GM12878 (cell line): ENCODE data around the gene TAF11. TPM values are rescaled to one million over a fixed set of nuclear protein-coding genes. Genes with fewer than 3 reads are reported as not detected.
A peak's percentile ranks its signal among the peaks of the same experiment; 100 is the strongest.

Experiments
- ATAC-seq: fragments of 200-7000 bp; cut with Tn5 transposase; 3 replicates; pipeline ENCODE4 v1.9.1; 2020; ENCODE audit warnings: mild to moderate bottlenecking, moderate library complexity
- Bru-seq: library from RNA; stranded (reverse); fragments of 400-500 nt; gene quantifications from one replicate; lab custom pipeline; 2021; lab: Mats Ljungman, UMichigan
- BruChase-seq, 2 experiments: library from RNA; stranded (reverse); fragments of 400-500 nt; gene quantifications; one replicate each; lab custom pipeline; 2021; lab: Mats Ljungman, UMichigan
- BruUV-seq: library from RNA; stranded (reverse); fragments of 400-500 nt; replicated peaks from 2 replicates; lab custom pipeline; 2021; lab: Mats Ljungman, UMichigan
- CTCF ChIA-PET: fragments of 300-600 bp; sonication (Branson Sonifier 250); formaldehyde crosslinking; extraction: SDS; loops from one replicate; lab custom pipeline; 2021; ENCODE audit warnings: inconsistent platforms; lab: Yijun Ruan, JAX
- POLR2A ChIA-PET: fragments of 350-600 bp; formaldehyde crosslinking; extraction: SDS; loops from one replicate; lab custom pipeline; 2021; ENCODE audit warnings: inconsistent platforms; lab: Charles Lee
- RAD21 ChIA-PET: fragments of 300-600 bp; sonication (Branson Sonifier 250); formaldehyde crosslinking; loops from one replicate; lab custom pipeline; 2023; ENCODE audit warnings: antibody characterized with exemption; ENCODE audit not compliant: unreplicated experiment; lab: Charles Lee
- SMC1A ChIA-PET: fragments of 300-600 bp; sonication (Branson Sonifier 250); formaldehyde crosslinking; loops from one replicate; lab custom pipeline; 2023; ENCODE audit not compliant: unreplicated experiment, uncharacterized antibody; lab: Charles Lee
- DNase-seq: peaks from one replicate; pipeline ENCODE4 v3.0.0-alpha.2; 2011; ENCODE audit warnings: low read depth, low spot score
- FAIRE-seq: peaks from 3 replicates; lab custom pipeline; 2011; peaks lifted over from hg19 to GRCh38; lab: Jason Lieb, UNC
- H2AFZ ChIP-seq: 2 replicates; pipeline ENCODE4 v1.6.0; 2011; ENCODE audit warnings: low read depth, low read length, control low read depth; ENCODE audit not compliant: control insufficient read depth
- H3K27ac ChIP-seq: 2 replicates; pipeline ENCODE4 v1.5.1; 2011; ENCODE audit warnings: control low read depth; ENCODE audit not compliant: control insufficient read depth, insufficient read depth
- H3K27me3 ChIP-seq, 2 experiments: replicated peaks in 1 of 2; 2 replicates each; pipeline versions ENCODE4 v1.6.0 to v1.6.1; 2011; ENCODE audit warnings: low read length in 1 of 2; ENCODE audit not compliant: control insufficient read depth in 2 of 2, insufficient read depth in 2 of 2
- H3K36me3 ChIP-seq, 2 experiments: 2 replicates each; pipeline ENCODE4 v1.5.1; 2011; ENCODE audit warnings: low read length in 1 of 2; ENCODE audit not compliant: control insufficient read depth in 2 of 2, insufficient read depth in 2 of 2
- H3K4me1 ChIP-seq: 2 replicates; pipeline ENCODE4 v1.6.1; 2011; ENCODE audit warnings: mild to moderate bottlenecking, low read length, moderate library complexity, mixed read lengths; ENCODE audit not compliant: control insufficient read depth, insufficient read depth
- H3K4me2 ChIP-seq: 2 replicates; pipeline ENCODE4 v1.6.0; 2011; ENCODE audit warnings: control low read depth; ENCODE audit not compliant: control insufficient read depth, insufficient read depth
- H3K4me3 ChIP-seq: fragments of 200-600 bp; sonication (generic); 2 replicates; pipeline ENCODE4 v1.5.1; 2016
- H3K79me2 ChIP-seq: 2 replicates; pipeline ENCODE4 v1.6.0; 2011; ENCODE audit warnings: low read length; ENCODE audit not compliant: control insufficient read depth, insufficient read depth
- H3K9ac ChIP-seq: 2 replicates; pipeline ENCODE4 v1.8.0; 2011; ENCODE audit warnings: low read length, control low read depth, mixed read lengths; ENCODE audit not compliant: control insufficient read depth, insufficient read depth
- H3K9me3 ChIP-seq: replicated peaks from 3 replicates; pipeline ENCODE4 v1.5.1; 2011; ENCODE audit warnings: mild to moderate bottlenecking, low read length; ENCODE audit not compliant: control insufficient read depth, insufficient read depth
- H4K20me1 ChIP-seq: 2 replicates; pipeline ENCODE4 v1.6.0; 2011; ENCODE audit not compliant: control insufficient read depth, insufficient read depth
- CBX5 ChIP-seq: sonication (generic); IDR thresholded peaks from 2 replicates; pipeline ENCODE4 v1.6.1; 2016; ENCODE audit warnings: low read depth, moderate library complexity, mild to moderate bottlenecking, inconsistent platforms
- CHD1 ChIP-seq: IDR thresholded peaks from 2 replicates; pipeline ENCODE4 v1.6.1; 2012; ENCODE audit warnings: low read depth, low read length, improper control_type of control experiment
- EGR1 ChIP-seq, 2 experiments: IDR thresholded peaks; 1 replicate in 1 of 2; 2 replicates in 1 of 2; pipeline ENCODE4 v1.6.1; 2011 to 2012; ENCODE audit warnings: low read depth in 2 of 2, low read length in 2 of 2, borderline replicate concordance in 1 of 2, mild to moderate bottlenecking in 1 of 2, moderate library complexity in 1 of 2
- FOS ChIP-seq: IDR thresholded peaks from 3 replicates; pipeline ENCODE4 v1.6.1; 2011; ENCODE audit warnings: borderline replicate concordance; ENCODE audit not compliant: insufficient read length; ENCODE audit errors: extremely low read depth
- HDAC6 ChIP-seq: fragments of 200-600 bp; sonication (generic); IDR thresholded peaks from one replicate; pipeline ENCODE4 v1.8.0; 2017; ENCODE audit warnings: antibody characterized with exemption; ENCODE audit not compliant: unreplicated experiment
- MXI1 ChIP-seq: fragments of 150-350 bp; IDR thresholded peaks from 2 replicates; pipeline ENCODE4 v1.6.1; 2011; ENCODE audit warnings: low read depth, mild to moderate bottlenecking, inconsistent platforms, low read length, improper control_type of control experiment
- PAX5 ChIP-seq: IDR thresholded peaks from 2 replicates; pipeline ENCODE4 v1.6.1; 2011; ENCODE audit warnings: low read depth, low read length, borderline replicate concordance
- RCOR1 ChIP-seq: conservative IDR thresholded peaks from 2 replicates; pipeline ENCODE4 v1.6.1; 2012; ENCODE audit warnings: low read depth, low read length, improper control_type of control experiment
- TCF12 ChIP-seq: IDR thresholded peaks from 2 replicates; pipeline ENCODE4 v1.6.1; 2011; ENCODE audit warnings: low read depth, mild to moderate bottlenecking, low read length
- ZBTB33 ChIP-seq: fragments of 450-650 bp; IDR thresholded peaks from 2 replicates; pipeline ENCODE4 v1.6.1; 2017; ENCODE audit warnings: mild to moderate bottlenecking
- WGBS: methylation state at CpG from one replicate; pipeline ENCODE4 v1.1.6; 2016; ENCODE audit warnings: low lambda C conversion rate; ENCODE audit not compliant: insufficient replicate concordance, insufficient coverage; ENCODE audit errors: missing lambda C conversion rate; 5-methylcytosine and 5-hydroxymethylcytosine counted together
- in situ Hi-C: fragments of 300-500 bp; cut with MboI; formaldehyde crosslinking; loops from 9 replicates; pipeline ENCODE4 v1.14.3; 2018; ENCODE audit warnings: mixed read lengths
- intact Hi-C: fragments of 100-400 bp; cut with micrococcal nuclease; formaldehyde crosslinking; loops from one replicate; pipeline ENCODE4 v1.14.2; 2022; ENCODE audit not compliant: unreplicated experiment
- long read RNA-seq, 2 experiments: library from polyadenylated mRNA; unstranded; transcript quantifications; one replicate each; pipeline ENCODE4 v2.0.0, GENCODE V29; 2019 to 2020
- polyA minus RNA-seq, 3 experiments: library from RNA; depleted of rRNA, polyadenylated mRNA; stranded (reverse); fragments of >200 nt; gene quantifications; 2 replicates each; pipeline ENCODE4 v1.2.3, GENCODE V29; 2011
- polyA plus RNA-seq, 11 experiments: library from polyadenylated mRNA; depleted of rRNA in 4 of 11; unstranded in 6 of 11; stranded (reverse) in 5 of 11; fragments of >200 nt; fragmentation: Nextera tagmentation in 4 of 11; fragmentation: Illumina TruSeq in 1 of 11; extraction: Ambion mirVana in 4 of 11; extraction: Trizol in 1 of 11; gene quantifications; 1 replicate in 1 of 11; 2 replicates in 10 of 11; pipeline versions ENCODE4 v1.2.1 to v1.2.3, GENCODE V29; 2011 to 2016; ENCODE audit warnings: inconsistent platforms in 2 of 11, missing spikeins in 2 of 11, low read depth in 1 of 11
- total RNA-seq, 4 experiments: library from RNA; depleted of rRNA in 3 of 4; stranded (reverse); fragments of >200 nt in 3 of 4; fragmentation: Illumina TruSeq in 1 of 4; extraction: Trizol in 1 of 4; gene quantifications; 2 replicates each; pipeline versions ENCODE4 v1.2.1 to v1.2.3, GENCODE V29; 2013 to 2021

TAF11 gene, protein sequence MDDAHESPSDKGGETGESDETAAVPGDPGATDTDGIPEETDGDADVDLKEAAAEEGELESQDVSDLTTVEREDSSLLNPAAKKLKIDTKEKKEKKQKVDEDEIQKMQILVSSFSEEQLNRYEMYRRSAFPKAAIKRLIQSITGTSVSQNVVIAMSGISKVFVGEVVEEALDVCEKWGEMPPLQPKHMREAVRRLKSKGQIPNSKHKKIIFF
- 17.4 and 18.4 TPM in 2 replicates for total RNA-seq (2013; cell fraction: nucleolus; rRNA removed)
- total RNA-seq (2014; rRNA removed) (32.3 and 34.4 TPM in 2 replicates), total RNA-seq (2014; rRNA removed; fragmentation: Illumina TruSeq; extraction: Trizol) (38.4 and 40.3 TPM in 2 replicates), total RNA-seq (2021) (27.9 and 30.3 TPM in 2 replicates), polyA plus RNA-seq (2011; rRNA removed) (59.2 and 79.7 TPM in 2 replicates), polyA plus RNA-seq (2014; fragmentation: Illumina TruSeq; extraction: Trizol) (43.0 and 43.6 TPM in 2 replicates), polyA plus RNA-seq (2014; fragmentation: Nextera tagmentation; extraction: Ambion mirVana) (10 to 100 TPM; 24.6 to 31.7 TPM), polyA plus RNA-seq (2014; rRNA removed) (33.5 and 36.8 TPM in 2 replicates), polyA plus RNA-seq (2016; fragmentation: Nextera tagmentation; extraction: Ambion mirVana) (10 to 100 TPM; 26.9 to 27.9 TPM), polyA minus RNA-seq (2011; rRNA and poly(A)+ RNA removed) (11.8 and 12.0 TPM in 2 replicates), Bru-seq, nascent RNA (percentile 93 among the genes with signal in this experiment), BruChase-seq, experiment 1, labeled RNA remaining after a 6-hour chase (percentile 95 among the genes with signal in this experiment), BruChase-seq, experiment 2, labeled RNA remaining after a 2-hour chase (percentile 96 among the genes with signal in this experiment)
- 22.4 TPM for polyA plus RNA-seq (2011; ENCODE audit: low read depth)
- polyA plus RNA-seq (2011; cell fraction: cytosol; rRNA removed): 27.5 and 33.6 TPM in 2 replicates
- polyA plus RNA-seq (2011; cell fraction: nucleus; rRNA removed): 32.4 and 36.3 TPM in 2 replicates
- polyA plus RNA-seq (2012): 27.1 and 31.5 TPM in 2 replicates
- polyA minus RNA-seq (2011; cell fraction: cytosol; rRNA and poly(A)+ RNA removed): 7.2 and 8.4 TPM in 2 replicates
- polyA minus RNA-seq (2011; cell fraction: nucleus; rRNA and poly(A)+ RNA removed): 10.2 and 17.5 TPM in 2 replicates
- long read RNA-seq, experiment 1, transcript TAF11-201 (5 exons, 1,580 nt): major isoform, 30 of 43 reads
- long read RNA-seq, experiment 1, partial matches to known transcripts: 8 of 43 reads
- long read RNA-seq, experiment 1, other reads (novel, unspliced or antisense): 3 of 43 reads
- long read RNA-seq, experiment 2, transcript TAF11-202 (4 exons, 1,465 nt): minor isoform, 8 of 297 reads
- long read RNA-seq, experiment 2, transcript TAF11-201 (5 exons, 1,580 nt): major isoform, 250 of 297 reads
- long read RNA-seq, experiment 2, transcript TAF11-203 (6 exons, 1,945 nt): minor isoform, 5 of 297 reads
- long read RNA-seq, experiment 2, partial matches to known transcripts: 19 of 297 reads
- long read RNA-seq, experiment 2, other reads (novel, unspliced or antisense): 15 of 297 reads

GRCh38 chr6:34887753-34888513, at the start of gene TAF11:
TAF11 (minus strand) TSS chr6:34888042; CDS start chr6:34887957, 85 bp downstream.
- H3K9me3 ChIP-seq: no peaks in the 10 kb centered on the region
- peak within 1 kb of the TSS; percentile 97 for H3K4me3 ChIP-seq
- peak within 1 kb of the TSS; percentile 88 for H3K27ac ChIP-seq
- no peaks in the 10 kb centered on the region for H3K27me3 ChIP-seq
- intact Hi-C loops (loop anchor here (5.0 to 10.0 kb wide), 3 partner anchors 96 to 233 kb away; partner anchors contain the start of genes BLTP3A and ILRUN), in situ Hi-C loops (no loop called here)
- peak; percentile 66 for FAIRE-seq
- peaks cover 29% of the 10 kb centered on the region for H3K79me2 ChIP-seq
- ChIA-PET SMC1A (interaction anchor here (0.7 to 2.1 kb wide), 15 partner anchors 13 to 525 kb away, joined by 3 to 8 read pairs (median 3); partner anchors contain the start of genes BLTP3A and SNRPC), POLR2A (interaction anchor here (0.5 to 1.7 kb wide), 8 partner anchors 9 to 223 kb away, joined by 3 to 7 read pairs (median 3); partner anchors contain the start of genes BLTP3A and SNRPC), RAD21 (interaction anchor here (0.8 to 3.4 kb wide), 7 partner anchors 9 to 352 kb away, joined by 3 to 13 read pairs (median 6); partner anchors contain the start of genes BLTP3A and SNRPC), CTCF (interaction anchor here (0.7 to 2.6 kb wide), 8 partner anchors 15 to 249 kb away, joined by 3 to 11 read pairs (median 4); partner anchors contain the start of gene BLTP3A)
- ATAC-seq: peak; percentile 89
- BruUV-seq: TSS peak; percentile 91
- H3K36me3 ChIP-seq: 0 out of 4 replicates have a peak, but pooled peaks cover 0 to 4% of the 10 kb centered on the region in 2 experiments
- no peaks in the 10 kb centered on the region for H4K20me1 ChIP-seq
- peak within 1 kb of the TSS; percentile 89 for H3K4me2 ChIP-seq
- under 1% methylated on average over 43 of the region's 43 CpGs for WGBS
- peak within 1 kb of the TSS; percentile 99 for H3K9ac ChIP-seq
- H2AFZ ChIP-seq: peak within 1 kb of the TSS; percentile 99
- peak; percentile 61 for DNase-seq
- H3K4me1 ChIP-seq: peaks cover 5% of the 10 kb centered on the region
- TF ChIP-seq EGR1 (IDR thresholded peaks at IDR 0.05; ENCODE audit: borderline replicate concordance in 1 of 2, low read depth in 2 of 2, low read length in 2 of 2) (no peak), MXI1 (peak; percentile 90), FOS (no peak), RCOR1 (0 out of 2 replicates have a peak, but pooled peaks have one; percentile 48), PAX5 (peak; percentile 40; the same call in 1 of the 2 replicates), TCF12 (peak; percentile 29; the same call in 1 of the 2 replicates), HDAC6 (no peak), ZBTB33 (no peak), CHD1 (no peak), CBX5 (no peak)
